Mucosa of descending colon (tissue), 3 donors: ENCODE measurements around the gene OR5B21. TPM values are rescaled to one million over a fixed set of nuclear protein-coding genes. Genes with fewer than 3 reads are reported as not detected.

Source experiments
- ATAC-seq: fragments of 200-7000 bp; cut with Tn5 transposase; one replicate; pipeline ENCODE4 v1.9.1; 2020; ENCODE audit warnings: mild to moderate bottlenecking, moderate library complexity
- DNase-seq, 3 donors: peaks; one replicate each; pipeline ENCODE4 v3.0.0-alpha.2; 2020
- H3K36me3 ChIP-seq: fragments of 200-600 bp; one replicate; pipeline ENCODE4 v1.8.0; 2021; ENCODE audit warnings: low read depth, mild to moderate bottlenecking
- H3K4me1 ChIP-seq: fragments of 200-600 bp; one replicate; pipeline ENCODE4 v1.8.0; 2021; ENCODE audit warnings: low read depth, mild to moderate bottlenecking
- H3K4me3 ChIP-seq: fragments of 200-600 bp; one replicate; pipeline ENCODE4 v1.8.0; 2021; ENCODE audit warnings: mild to moderate bottlenecking
- H3K9me3 ChIP-seq: fragments of 200-600 bp; one replicate; pipeline ENCODE4 v1.8.0; 2021; ENCODE audit warnings: mild to moderate bottlenecking
- intact Hi-C, 2 donors: fragments of 100-400 bp; cut with DNase I in 1 of 2; cut with micrococcal nuclease in 1 of 2; formaldehyde crosslinking; loops; one replicate each; pipeline versions ENCODE4 v1.11.0 to v1.11.1; 2022; cut with DNase I, micrococcal nuclease
- total RNA-seq, 3 donors: library from RNA; stranded (reverse); fragmentation: NEBNext Ultra II Directional in 2 of 3; extraction: Animal tissue kit (Norgen Biotek cat#: 25700) in 2 of 3; gene quantifications; one replicate each; pipeline versions ENCODE4 v1.2.1 to v1.2.4, GENCODE V29; 2021 to 2023
- TF ChIP-seq, protein P1 (sequence below): fragments of 200-600 bp; IDR thresholded peaks from one replicate; pipeline ENCODE4 v1.8.0; 2022; ENCODE audit warnings: antibody characterized with exemption, mild to moderate bottlenecking
- donor health status: DM: no; HTN: no; CAD: no; lungs with moderate emphysema.
- donor health status: DM: no; HTN: no; CAD: no.
- donor health status: DM: no; HTN: yes; CAD: no.

The OR5B21 gene
- total RNA-seq, 3 donors from 2014 or later: not detected

- H3K4me3 ChIP-seq: no peak overlapping the region
- H3K9me3 ChIP-seq: peaks cover 4% of the 10 kb centered on the region
- H3K36me3 ChIP-seq: no peaks in the 10 kb centered on the region
- DNase-seq (no peak), ATAC-seq (no peak)
- intact Hi-C loops: no loop called here
- TF ChIP-seq, protein P1, sequence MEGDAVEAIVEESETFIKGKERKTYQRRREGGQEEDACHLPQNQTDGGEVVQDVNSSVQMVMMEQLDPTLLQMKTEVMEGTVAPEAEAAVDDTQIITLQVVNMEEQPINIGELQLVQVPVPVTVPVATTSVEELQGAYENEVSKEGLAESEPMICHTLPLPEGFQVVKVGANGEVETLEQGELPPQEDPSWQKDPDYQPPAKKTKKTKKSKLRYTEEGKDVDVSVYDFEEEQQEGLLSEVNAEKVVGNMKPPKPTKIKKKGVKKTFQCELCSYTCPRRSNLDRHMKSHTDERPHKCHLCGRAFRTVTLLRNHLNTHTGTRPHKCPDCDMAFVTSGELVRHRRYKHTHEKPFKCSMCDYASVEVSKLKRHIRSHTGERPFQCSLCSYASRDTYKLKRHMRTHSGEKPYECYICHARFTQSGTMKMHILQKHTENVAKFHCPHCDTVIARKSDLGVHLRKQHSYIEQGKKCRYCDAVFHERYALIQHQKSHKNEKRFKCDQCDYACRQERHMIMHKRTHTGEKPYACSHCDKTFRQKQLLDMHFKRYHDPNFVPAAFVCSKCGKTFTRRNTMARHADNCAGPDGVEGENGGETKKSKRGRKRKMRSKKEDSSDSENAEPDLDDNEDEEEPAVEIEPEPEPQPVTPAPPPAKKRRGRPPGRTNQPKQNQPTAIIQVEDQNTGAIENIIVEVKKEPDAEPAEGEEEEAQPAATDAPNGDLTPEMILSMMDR: no peak
- H3K4me1 ChIP-seq: no peaks in the 10 kb centered on the region
These were observed 42.2 kb downstream of the OR5B21 start for GRCh38 chr11:58465690-58466089.

Other genes starting within 250 kb of the OR5B21 start
- not detected for gene OR10W1, start 239.8 kb downstream of the OR5B21 start, total RNA-seq
- gene OR5B17, start 149.0 kb downstream of the OR5B21 start, total RNA-seq: not detected
- gene OR5B3, start 101.2 kb downstream of the OR5B21 start, total RNA-seq: not detected
- gene OR5B2, start 80.0 kb downstream of the OR5B21 start, total RNA-seq: not detected
- not detected for gene OR5B12, start 65.9 kb downstream of the OR5B21 start, total RNA-seq
- gene LPXN, start 67.8 kb upstream of the OR5B21 start, total RNA-seq: 10 to 100 TPM; 10.7 to 20.1 (median 12.7) TPM
- gene ZFP91, start 71.0 kb upstream of the OR5B21 start, total RNA-seq: 10 to 100 TPM; 70.0 to 93.9 (median 75.3) TPM
- 1 to 10 TPM; 2.0 to 2.6 (median 2.5) TPM for gene CNTF, start 114.6 kb upstream of the OR5B21 start, total RNA-seq
- gene GLYAT, start 223.8 kb upstream of the OR5B21 start, total RNA-seq: not detected